Aorta (tissue), 5 donors: ENCODE data around the gene CCDC136. TPM values are rescaled to one million over a fixed set of nuclear protein-coding genes. Genes with fewer than 3 reads are reported as not detected.
A peak's percentile ranks its signal among the peaks of the same experiment; 100 is the strongest.

Source experiments
- ATAC-seq: fragments of 200-7000 bp; cut with Tn5 transposase; one replicate; pipeline ENCODE4 v1.9.1; 2022; ENCODE audit warnings: moderate library complexity; ENCODE audit not compliant: low FRiP score
- DNase-seq, 2 donors: peaks; one replicate each; pipeline ENCODE4 v3.0.0-alpha.2; 2020
- H3K27ac ChIP-seq, 2 donors: one replicate each; pipeline ENCODE4 v1.5.1; 2013; ENCODE audit warnings: low read length in 2 of 2, mild to moderate bottlenecking in 2 of 2, moderate library complexity in 2 of 2, control low read depth in 1 of 2, inconsistent platforms in 1 of 2, low read depth in 1 of 2
- H3K27me3 ChIP-seq, 2 donors: one replicate each; pipeline ENCODE4 v1.6.1; 2013; ENCODE audit warnings: control low read depth in 1 of 2, low read length in 1 of 2, mild to moderate bottlenecking in 1 of 2, moderate library complexity in 1 of 2; ENCODE audit not compliant: insufficient read depth in 2 of 2, control insufficient read depth in 1 of 2
- H3K36me3 ChIP-seq, 2 donors: one replicate each; pipeline ENCODE4 v1.6.1; 2013; ENCODE audit warnings: control low read depth in 1 of 2, low read length in 1 of 2, mild to moderate bottlenecking in 1 of 2; ENCODE audit not compliant: insufficient read depth in 2 of 2, control insufficient read depth in 1 of 2
- H3K4me1 ChIP-seq, 2 donors: one replicate each; pipeline ENCODE4 v1.6.1; 2013; ENCODE audit warnings: low read length in 2 of 2, control low read depth in 1 of 2, mild to moderate bottlenecking in 1 of 2, moderate library complexity in 1 of 2; ENCODE audit not compliant: insufficient read depth in 2 of 2, control insufficient read depth in 1 of 2
- H3K4me3 ChIP-seq, 2 donors: one replicate each; pipeline ENCODE4 v1.5.1; 2013; ENCODE audit warnings: low read length in 2 of 2, control low read depth in 1 of 2, mild to moderate bottlenecking in 1 of 2
- H3K9me3 ChIP-seq: one replicate; pipeline ENCODE4 v1.6.1; 2013; ENCODE audit warnings: mild to moderate bottlenecking, low read length; ENCODE audit not compliant: control insufficient read depth
- WGBS, 2 donors: extraction: QIAGEN DNeasy Blood & Tissue Kit; methylation state at CpG; one replicate each; pipeline ENCODE4 v1.1.7; 2013; 5-methylcytosine and 5-hydroxymethylcytosine counted together
- intact Hi-C, 2 donors: fragments of 100-400 bp; cut with DNase I; formaldehyde crosslinking; loops; one replicate each; pipeline versions ENCODE4 v1.14.2 to v1.15.0; 2022
- polyA plus RNA-seq, 2 donors: library from polyadenylated mRNA; stranded (reverse); fragments of 200-250 nt; gene quantifications; one replicate each; pipeline ENCODE4 v1.2.3, GENCODE V29; 2013
- total RNA-seq, 2 donors: library from RNA; stranded (reverse); fragmentation: NEBNext Ultra II Directional; extraction: Animal tissue kit (Norgen Biotek cat#: 25700); gene quantifications; one replicate each; pipeline ENCODE4 v1.2.1, GENCODE V29; 2021
- donor health status: healthy with polysubstance abuse.
- donor health status: Bipolar disorder and iron deficiency.
- donor health status: DM: no; HTN: no; CAD: no.
- donor health status: DM: no; HTN: no; CAD: no.
- donor health status: DM: yes; HTN: yes; CAD: no.

The CCDC136 gene
- total and polyA plus RNA-seq, 4 donors = 7.5 to 29.5 (median 13.6) TPM

DNA sequence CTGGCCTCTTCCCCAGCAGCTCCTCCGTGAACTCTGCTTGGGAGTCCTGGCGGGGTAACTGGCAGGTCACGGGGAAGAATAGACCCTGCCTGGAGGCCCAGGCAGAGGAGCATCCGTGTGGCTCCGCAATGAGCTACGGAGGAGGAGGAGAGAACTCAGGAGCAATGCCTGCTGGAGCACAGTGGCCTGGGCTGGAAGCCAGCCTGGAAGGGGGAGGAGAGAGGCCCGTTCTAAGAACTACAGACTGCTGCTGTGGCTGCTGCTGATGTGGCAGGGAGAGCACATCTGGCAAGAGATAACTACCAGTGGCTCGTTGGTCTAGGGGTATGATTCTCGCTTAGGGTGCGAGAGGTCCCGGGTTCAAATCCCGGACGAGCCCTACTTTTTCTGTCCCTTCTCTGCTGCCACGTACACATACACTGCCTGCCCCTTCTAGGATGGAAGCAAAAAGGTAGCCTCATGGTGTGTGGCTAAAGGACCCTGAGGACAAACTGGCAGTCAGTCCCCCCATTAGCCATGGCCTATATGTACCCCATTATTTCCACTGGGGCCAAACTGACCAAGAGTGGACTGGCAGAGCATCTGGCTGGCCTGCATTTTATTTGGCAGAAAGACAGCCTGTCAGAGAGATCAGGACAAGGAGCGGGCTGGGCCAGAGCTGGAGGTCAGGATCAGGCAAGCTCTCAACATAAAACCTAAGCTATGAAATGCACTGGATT is 8.5 kb upstream of the CCDC136 start:
- Histone ChIP-seq H3K27ac (peak overlapping the region in 1 of 2 donors; percentile 13), H3K27me3 (no peaks in the 10 kb centered on the region), H3K4me1 (no peaks in the 10 kb centered on the region), H3K4me3 (no peak overlapping the region), H3K9me3 (no peaks in the 10 kb centered on the region), H3K36me3 (no peaks in the 10 kb centered on the region)
- intact Hi-C loops = no loop called here
- ATAC-seq (peak; percentile 69), DNase-seq (peak; percentile 87 to 94)
- WGBS, 2 donors = 19 to 23% methylated on average over 15 of the region's 15 CpGs

DNA sequence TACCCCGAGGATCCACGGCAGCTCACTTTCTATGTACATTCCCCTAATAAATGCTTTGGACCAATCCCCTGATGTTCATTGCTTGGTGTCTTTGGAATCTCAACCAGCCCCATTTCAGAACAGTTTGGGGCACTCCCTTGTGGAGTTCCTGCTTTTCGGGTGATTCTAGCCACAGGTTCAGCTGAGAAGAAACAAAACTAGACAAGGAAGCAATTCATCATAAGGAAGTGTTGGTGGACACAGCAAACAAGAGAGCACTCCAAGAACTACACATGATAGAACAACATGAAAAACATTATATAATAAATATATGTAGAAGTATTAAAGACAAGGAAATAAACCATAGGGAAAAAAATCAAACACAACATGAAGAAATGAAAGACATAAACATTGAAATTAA is 6.0 kb upstream of the CCDC136 start:
- WGBS, 2 donors = 90 to 91% methylated on average over 3 of the region's 3 CpGs
- H3K4me1 ChIP-seq = no peaks in the 10 kb centered on the region
- intact Hi-C loops = no loop called here

GRCh38 chr7:128788446-128789412 is 3.0 kb upstream of the CCDC136 start:
- DNase-seq = no peak
- H3K36me3 ChIP-seq = no peaks in the 10 kb centered on the region
- no peak for ATAC-seq
- H3K27ac ChIP-seq = no peak overlapping the region
- WGBS, 2 donors = 77 to 83% methylated on average over 9 of the region's 9 CpGs
- H3K9me3 ChIP-seq = no peaks in the 10 kb centered on the region
- intact Hi-C loops = no loop called here
- no peak overlapping the region for H3K4me3 ChIP-seq
- H3K27me3 ChIP-seq = no peaks in the 10 kb centered on the region
- H3K4me1 ChIP-seq = no peaks in the 10 kb centered on the region

More for the DNA sequence above, 6.0 kb upstream of the CCDC136 start:
- ATAC-seq (no peak), DNase-seq (no peak)
- Histone ChIP-seq H3K36me3 (no peaks in the 10 kb centered on the region), H3K9me3 (no peaks in the 10 kb centered on the region), H3K27ac (no peak overlapping the region), H3K4me3 (no peak overlapping the region), H3K27me3 (no peaks in the 10 kb centered on the region)

DNA sequence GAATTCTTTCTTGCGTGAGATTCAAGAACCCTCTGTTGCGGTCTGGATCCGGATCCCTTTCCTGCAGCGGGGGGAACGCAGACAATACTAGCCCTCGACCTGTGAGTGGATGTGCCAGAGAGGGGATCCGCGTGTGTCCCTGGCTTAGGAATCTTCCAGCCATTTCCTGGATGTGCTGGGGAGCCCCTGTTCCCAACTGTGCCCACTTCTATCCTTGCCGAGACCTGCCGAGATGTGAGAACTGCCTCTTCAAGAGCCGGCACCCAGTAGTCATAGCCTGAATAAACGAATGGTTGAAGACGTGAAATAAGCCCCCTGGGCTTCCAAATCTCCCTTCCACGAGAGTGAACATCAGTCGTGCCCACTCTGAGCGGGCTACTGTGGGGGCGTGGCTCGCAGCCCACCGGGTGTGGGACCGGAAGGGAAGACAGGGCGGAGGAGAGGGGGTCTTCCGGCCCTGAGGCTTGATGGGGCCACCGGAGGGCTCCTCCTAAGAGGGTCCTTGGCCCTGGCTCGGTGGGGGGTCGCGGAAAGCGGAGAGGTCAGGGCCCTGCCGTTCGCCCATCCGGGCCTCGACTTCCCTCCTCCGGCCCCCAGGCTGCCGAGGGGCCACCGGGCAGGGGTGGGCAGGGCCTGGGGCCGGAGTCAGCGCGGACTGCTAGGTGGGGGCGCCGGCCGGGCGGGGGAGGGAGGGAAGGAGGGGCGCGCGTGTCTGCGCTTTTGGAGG is 1.3 kb upstream of the CCDC136 start:
- H3K9me3 ChIP-seq = no peaks in the 10 kb centered on the region
- peak overlapping the region in 1 of 2 donors; percentile 4 for H3K27ac ChIP-seq
- ATAC-seq (peak; percentile 52), DNase-seq (peak in 1 of 2 donors; percentile 56)
- WGBS, 2 donors = 16 to 21% methylated on average over 30 to 45 of the region's 45 CpGs
- intact Hi-C loops = loop anchor here (2.0 to 5.0 kb wide), 4 partner anchors 37 to 72 kb away; partner anchors contain the start of genes ATP6V1F (in 1 of the 2), CALU (in 1 of the 2) and FLNC (in 1 of the 2)
- peak overlapping the region; percentile 63 to 79 for H3K4me3 ChIP-seq
- H3K27me3 ChIP-seq = no peaks in the 10 kb centered on the region
- no peaks in the 10 kb centered on the region for H3K36me3 ChIP-seq
- no peaks in the 10 kb centered on the region for H3K4me1 ChIP-seq

GRCh38 chr7:128791972-128792327 is 182 bp downstream of the CCDC136 start:
- no peak for ATAC-seq
- intact Hi-C loops = loop anchor here (2.0 to 5.0 kb wide), 4 partner anchors 35 to 71 kb away; partner anchors contain the start of genes ATP6V1F (in 1 of the 2), CALU (in 1 of the 2) and FLNC (in 1 of the 2)
- Histone ChIP-seq H3K9me3 (no peaks in the 10 kb centered on the region), H3K4me1 (no peaks in the 10 kb centered on the region), H3K4me3 (peak overlapping the region; percentile 63 to 79), H3K27me3 (no peaks in the 10 kb centered on the region), H3K36me3 (no peaks in the 10 kb centered on the region), H3K27ac (no peak overlapping the region)
- no peak for DNase-seq
- WGBS, 2 donors = 11 to 12% methylated on average over 7 to 9 of the region's 9 CpGs

DNA sequence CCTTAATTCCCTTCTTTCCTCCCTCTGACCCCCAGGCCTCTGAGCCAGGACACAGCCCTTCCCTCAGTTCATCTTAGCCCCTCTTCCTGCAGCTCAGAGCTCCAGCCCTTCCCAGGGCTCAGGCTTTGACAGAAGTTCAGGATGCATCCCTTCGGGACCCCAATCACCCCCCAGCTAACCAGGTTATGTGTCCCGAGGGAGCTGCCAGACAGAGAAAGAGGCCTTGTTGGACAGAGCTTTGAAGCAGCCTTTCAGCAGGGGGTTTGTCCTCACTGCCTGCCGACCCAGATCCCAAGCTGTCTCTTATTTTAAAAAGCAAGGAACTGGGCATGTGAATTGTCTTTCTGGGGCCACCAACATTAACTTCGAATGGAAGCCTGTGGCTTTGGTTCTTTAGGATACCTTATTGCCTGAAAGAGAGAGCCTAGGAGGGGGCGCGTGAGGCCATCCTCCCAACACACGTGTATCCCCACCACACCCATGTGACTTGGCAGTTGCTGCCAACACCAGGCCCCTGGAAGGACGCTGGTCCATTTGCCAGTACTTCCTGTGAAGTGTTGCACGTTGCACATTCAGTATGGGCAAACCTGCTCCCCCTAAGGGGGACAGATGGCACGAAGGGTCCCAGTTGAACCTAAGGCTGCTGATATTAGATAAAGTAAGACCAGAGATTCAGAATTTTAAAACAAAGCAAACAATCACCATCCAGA is 858 bp downstream of the CCDC136 start:
- DNase-seq (no peak), ATAC-seq (no peak)
- 59 to 64% methylated on average over 10 of the region's 10 CpGs for WGBS, 2 donors
- Histone ChIP-seq H3K27ac (no peak overlapping the region), H3K27me3 (no peaks in the 10 kb centered on the region), H3K9me3 (no peaks in the 10 kb centered on the region), H3K4me1 (no peaks in the 10 kb centered on the region), H3K36me3 (no peaks in the 10 kb centered on the region), H3K4me3 (no peak overlapping the region)
- intact Hi-C loops = loop anchor here (5.0 kb wide), 2 partner anchors 35 to 55 kb away; partner anchors contain the start of gene CALU (in 1 of the 2)

- Histone ChIP-seq H3K9me3 (no peaks in the 10 kb centered on the region), H3K27ac (no peak overlapping the region), H3K4me3 (no peak overlapping the region), H3K4me1 (no peaks in the 10 kb centered on the region), H3K36me3 (no peaks in the 10 kb centered on the region), H3K27me3 (no peaks in the 10 kb centered on the region)
- WGBS, 2 donors = 97% methylated on average over 5 of the region's 5 CpGs
- no peak for ATAC-seq
- no peak for DNase-seq
- intact Hi-C loops = loop anchor here (5.0 kb wide), 2 partner anchors 34 to 56 kb away; partner anchors contain the start of gene CALU (in 1 of the 2)
Observed at GRCh38 chr7:128793181-128793547, 1.4 kb downstream of the CCDC136 start.

DNA sequence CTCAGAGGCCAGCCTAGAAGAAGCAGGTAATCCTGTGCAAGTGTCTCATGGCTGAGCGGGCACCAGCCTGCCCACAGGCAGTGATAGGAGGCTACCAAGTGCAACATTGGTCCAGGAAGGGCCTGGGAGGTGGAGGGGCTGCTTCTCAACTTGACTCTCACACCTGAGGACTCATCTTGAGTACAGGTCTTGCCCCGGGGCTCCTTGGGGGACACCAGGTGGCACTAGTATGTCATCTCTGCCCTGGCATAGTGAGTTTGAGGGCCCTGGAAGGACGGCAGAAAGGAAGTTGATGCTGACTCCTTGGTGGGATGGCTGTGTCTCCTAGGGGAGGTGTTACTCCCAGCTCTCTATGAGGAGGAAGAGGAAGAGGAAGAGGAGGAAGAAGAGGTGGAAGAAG is 2.3 kb downstream of the CCDC136 start:
- Histone ChIP-seq H3K27me3 (no peaks in the 10 kb centered on the region), H3K4me3 (no peak overlapping the region), H3K9me3 (no peaks in the 10 kb centered on the region), H3K36me3 (no peaks in the 10 kb centered on the region), H3K27ac (no peak overlapping the region), H3K4me1 (no peaks in the 10 kb centered on the region)
- no peak for DNase-seq
- intact Hi-C loops = loop anchor here (5.0 kb wide), 2 partner anchors 33 to 57 kb away; partner anchors contain the start of gene CALU (in 1 of the 2)
- no peak for ATAC-seq
- WGBS, 2 donors = 86 to 91% methylated on average over 3 of the region's 3 CpGs
